ENCODE data around the gene TCFL5.
"Not testable (repeated sequence)": the region's sequence is repeated elsewhere in the genome, so short reads cannot be mapped to it uniquely, and the experiment has no call there.

TCFL5 gene

GRCh38 chr20:62880147-62880934, 18.7 kb upstream of the TCFL5 start:
- DNase-seq (ENCODE audit: low read depth, low spot score): no peak

- no peak for DNase-seq (ENCODE audit: low read depth, low spot score)
Measured at GRCh38 chr20:62879275-62880146, 17.9 kb upstream of the TCFL5 start.

- DNase-seq (ENCODE audit: low read depth, low spot score): no peak
Measured at GRCh38 chr20:62878244-62879038, 16.8 kb upstream of the TCFL5 start.

- no peak for DNase-seq (ENCODE audit: low read depth, low spot score)
Measured at GRCh38 chr20:62876902-62877816, 15.5 kb upstream of the TCFL5 start.

- DNase-seq (ENCODE audit: low read depth, low spot score): no peak
Measured at GRCh38 chr20:62876501-62876901, 14.9 kb upstream of the TCFL5 start.

GRCh38 chr20:62875419-62876361, 14.1 kb upstream of the TCFL5 start:
- DNase-seq (ENCODE audit: low read depth, low spot score): peak; percentile 32

GRCh38 chr20:62874964-62875344, 13.3 kb upstream of the TCFL5 start:
- no peak for DNase-seq (ENCODE audit: low read depth, low spot score)

GRCh38 chr20:62873681-62874031, 12.0 kb upstream of the TCFL5 start:
- not testable (repeated sequence) for DNase-seq (ENCODE audit: low read depth, low spot score)

GRCh38 chr20:62873280-62873679, 11.7 kb upstream of the TCFL5 start:
- no peak for DNase-seq (ENCODE audit: low read depth, low spot score)

GRCh38 chr20:62872862-62873261, 11.2 kb upstream of the TCFL5 start:
- DNase-seq (ENCODE audit: low read depth, low spot score): no peak

- no peak for DNase-seq (ENCODE audit: low read depth, low spot score)
Measured at GRCh38 chr20:62872184-62872847, 10.7 kb upstream of the TCFL5 start.

GRCh38 chr20:62864207-62864606, 2.6 kb upstream of the TCFL5 start:
- DNase-seq (ENCODE audit: low read depth, low spot score): no peak

- no peak for DNase-seq (ENCODE audit: low read depth, low spot score)
Measured at GRCh38 chr20:62860924-62861691, 514 bp downstream of the TCFL5 start.

GRCh38 chr20:62860391-62860923, 1.2 kb downstream of the TCFL5 start:
- no peak for DNase-seq (ENCODE audit: low read depth, low spot score)

GRCh38 chr20:62859721-62860120, 1.9 kb downstream of the TCFL5 start:
- no peak for DNase-seq (ENCODE audit: low read depth, low spot score)

- DNase-seq (ENCODE audit: low read depth, low spot score): no peak
Measured at GRCh38 chr20:62858058-62858830, 3.4 kb downstream of the TCFL5 start.

- no peak for DNase-seq (ENCODE audit: low read depth, low spot score)
Measured at GRCh38 chr20:62856931-62857619, 4.5 kb downstream of the TCFL5 start.

All from brain pericyte (primary cell).